Endothelial cell of umbilical vein (primary cell): Measurements from ENCODE around the gene AKAP1. TPM values are rescaled to one million over a fixed set of nuclear protein-coding genes. Genes with fewer than 3 reads are reported as not detected.
A peak's percentile ranks its signal among the peaks of the same experiment; 100 is the strongest.

Experiments used
- BruUV-seq: library from RNA; stranded (reverse); fragments of 400-500 nt; replicated peaks from 2 replicates; lab custom pipeline; 2021; lab: Mats Ljungman, UMichigan
- CTCF ChIA-PET: fragments of 300-600, 350-600 bp; sonication (Branson Sonifier 250); formaldehyde crosslinking; loops from one replicate; lab custom pipeline; 2021; ENCODE audit warnings: antibody characterized with exemption, inconsistent platforms; lab: Charles Lee
- POLR2A ChIA-PET: fragments of 300-600, 350-600 bp; sonication (Branson Sonifier 250); formaldehyde crosslinking; loops from one replicate; lab custom pipeline; 2021; ENCODE audit warnings: antibody characterized with exemption, inconsistent platforms; lab: Charles Lee
- DNase-seq: peaks from one replicate; pipeline ENCODE4 v3.0.0-alpha.2; 2011; ENCODE audit warnings: low read depth, low spot score
- FAIRE-seq: peaks from 2 replicates; lab custom pipeline; 2011; peaks lifted over from hg19 to GRCh38; lab: Jason Lieb, UNC
- H2AFZ ChIP-seq: 2 replicates; pipeline ENCODE4 v1.6.0; 2012; ENCODE audit warnings: low read depth, low read length, control low read depth, inconsistent platforms
- H3K27ac ChIP-seq: 2 replicates; pipeline ENCODE4 v1.5.1; 2011; ENCODE audit warnings: low read depth, mild to moderate bottlenecking, control low read depth, low read length, moderate library complexity; ENCODE audit not compliant: insufficient read depth
- H3K27me3 ChIP-seq, 2 experiments: 2 replicates each; pipeline versions ENCODE4 v1.6.0 to v1.6.1; 2011; ENCODE audit warnings: low read length in 2 of 2, mixed read lengths in 1 of 2; ENCODE audit not compliant: control insufficient read depth in 2 of 2, insufficient read depth in 2 of 2
- H3K36me3 ChIP-seq, 2 experiments: 2 replicates in 1 of 2; 3 replicates in 1 of 2; pipeline ENCODE4 v1.5.1; 2011; ENCODE audit warnings: low read length in 2 of 2, mild to moderate bottlenecking in 1 of 2, moderate library complexity in 1 of 2; ENCODE audit not compliant: control insufficient read depth in 2 of 2, insufficient read depth in 2 of 2; ENCODE audit errors: extremely low read depth in 1 of 2
- H3K4me1 ChIP-seq: 3 replicates; pipeline ENCODE4 v1.5.1; 2011; ENCODE audit warnings: mild to moderate bottlenecking, low read length; ENCODE audit not compliant: control insufficient read depth, insufficient read depth; ENCODE audit errors: extremely low read depth
- H3K4me2 ChIP-seq: 2 replicates; pipeline ENCODE4 v1.6.1; 2011; ENCODE audit warnings: low read length, control low read depth, mixed read lengths; ENCODE audit not compliant: insufficient read depth
- H3K4me3 ChIP-seq, 3 experiments: fragments of 200-600 bp in 1 of 3; sonication (generic), shearing (Covaris generic) in 1 of 3; replicated peaks in 1 of 3; 2 replicates each; pipeline ENCODE4 v1.5.1; 2011 to 2016; ENCODE audit warnings: control low read depth in 3 of 3, low read length in 3 of 3, mild to moderate bottlenecking in 2 of 3, inconsistent platforms in 1 of 3, low read depth in 1 of 3, moderate library complexity in 1 of 3; ENCODE audit not compliant: insufficient read depth in 1 of 3
- H3K79me2 ChIP-seq: 2 replicates; pipeline ENCODE4 v1.6.0; 2012; ENCODE audit warnings: low read length, inconsistent platforms; ENCODE audit not compliant: control insufficient read depth, insufficient read depth
- H3K9ac ChIP-seq: replicated peaks from 2 replicates; pipeline ENCODE3; 2011; ENCODE audit warnings: low read length, control low read depth; ENCODE audit not compliant: insufficient read depth; ENCODE audit errors: extremely low read depth
- H3K9me1 ChIP-seq: replicated peaks from 3 replicates; pipeline ENCODE4 v1.6.0; 2011; ENCODE audit warnings: mild to moderate bottlenecking, low read length; ENCODE audit not compliant: control insufficient read depth, insufficient read depth; ENCODE audit errors: extremely low read depth
- H3K9me3 ChIP-seq: replicated peaks from 2 replicates; pipeline ENCODE4 v1.5.1; 2012; ENCODE audit warnings: low read length, inconsistent platforms; ENCODE audit not compliant: control insufficient read depth, insufficient read depth
- H4K20me1 ChIP-seq: replicated peaks from 2 replicates; pipeline ENCODE3; 2011; ENCODE audit warnings: mild to moderate bottlenecking, low read length; ENCODE audit not compliant: control insufficient read depth, insufficient read depth; ENCODE audit errors: extremely low read depth
- CTCF ChIP-seq, 2 donors: IDR thresholded peaks; 1 replicate in 1 of 2; 2 replicates in 1 of 2; pipeline ENCODE4 v1.5.1; 2011; ENCODE audit warnings: low read length in 2 of 2, mild to moderate bottlenecking in 2 of 2, moderate library complexity in 2 of 2, control low read depth in 1 of 2, inconsistent platforms in 1 of 2, low read depth in 1 of 2; ENCODE audit not compliant: insufficient read depth in 1 of 2; ENCODE audit errors: extremely low read depth in 1 of 2
- EZH2 ChIP-seq: IDR thresholded peaks from 2 replicates; pipeline ENCODE4 v1.6.1; 2012; ENCODE audit warnings: borderline replicate concordance, low read depth, mild to moderate bottlenecking, moderate library complexity, low read length, inconsistent platforms; ENCODE audit not compliant: severe bottlenecking
- FOS ChIP-seq: IDR thresholded peaks from 2 replicates; pipeline ENCODE4 v1.6.1; 2011; ENCODE audit warnings: mild to moderate bottlenecking, low read length, moderate library complexity, borderline replicate concordance; ENCODE audit not compliant: insufficient read depth
- GATA2 ChIP-seq: IDR thresholded peaks from 2 replicates; pipeline ENCODE4 v1.7.0; 2011; ENCODE audit warnings: low read depth, mild to moderate bottlenecking, moderate library complexity, mixed read lengths, low read length; ENCODE audit not compliant: insufficient read length, insufficient read depth
- JUN ChIP-seq: IDR thresholded peaks from 2 replicates; pipeline ENCODE4 v1.6.1; 2011; ENCODE audit warnings: borderline replicate concordance, low read depth; ENCODE audit not compliant: insufficient read length, insufficient read depth
- MYC ChIP-seq: IDR thresholded peaks from one replicate; pipeline ENCODE4 v1.6.1; 2011; ENCODE audit warnings: mild to moderate bottlenecking, low read depth, low read length
- POLR2A ChIP-seq: IDR thresholded peaks from 2 replicates; pipeline ENCODE4 v1.6.1; 2012; ENCODE audit warnings: low read depth, mild to moderate bottlenecking, control low read depth, low read length
- POLR2AphosphoS5 ChIP-seq: IDR thresholded peaks from 2 replicates; pipeline ENCODE4 v1.6.1; 2012; ENCODE audit warnings: low read depth, mild to moderate bottlenecking, control low read depth, low read length, moderate library complexity; ENCODE audit not compliant: insufficient read depth
- dilution Hi-C: fragments of 300-500 bp; cut with MboI; formaldehyde crosslinking; loops from one replicate; pipeline ENCODE4 v1.15.0; 2019; ENCODE audit warnings: low sequenced_read_pairs; ENCODE audit not compliant: extremely low pct_ligation_motif_present
- intact Hi-C: fragments of 100-400 bp; cut with micrococcal nuclease; formaldehyde crosslinking; loops from one replicate; pipeline ENCODE4 v1.10.0; 2022
- polyA plus RNA-seq, 4 experiments: library from polyadenylated mRNA; depleted of rRNA in 3 of 4; stranded (reverse) in 3 of 4; unstranded in 1 of 4; fragments of >200 nt; gene quantifications; 2 replicates each; pipeline versions ENCODE4 v1.2.1 to v1.2.3, GENCODE V29; 2011 to 2012; ENCODE audit warnings: missing spikeins in 1 of 4
- total RNA-seq: library from RNA; stranded (reverse); gene quantifications from 2 replicates; pipeline ENCODE4 v1.2.3, GENCODE V29; 2021
- TF ChIP-seq, protein P1 (sequence below): IDR thresholded peaks from 2 replicates; pipeline ENCODE4 v1.6.1; 2011; ENCODE audit not compliant: insufficient read depth, insufficient read length

AKAP1 gene
- total and polyA plus RNA-seq, 2 donors (not counting 3 experiments of a cell fraction or from before 2014, with no cell fraction given) = 20.9 to 27.7 TPM

GRCh38 chr17:57120814-57121213, 35.8 kb downstream of the AKAP1 start:
- Histone ChIP-seq H3K4me1 (no peaks in the 10 kb centered on the region), H3K36me3 (peaks cover 2 to 4% of the 10 kb centered on the region in 2 experiments), H3K79me2 (no peaks in the 10 kb centered on the region), H3K9me3 (no peaks in the 10 kb centered on the region), H3K27me3 (no peaks in the 10 kb centered on the region), H4K20me1 (no peaks in the 10 kb centered on the region), H3K4me3 (no peak overlapping the region), H3K9me1 (no peaks in the 10 kb centered on the region), H3K4me2 (no peak overlapping the region), H2AFZ (no peak overlapping the region), H3K9ac (no peak overlapping the region), H3K27ac (no peak overlapping the region)
- DNase-seq (no peak), FAIRE-seq (no peak)
- intact Hi-C loops = loop anchor here (1.0 kb wide), 1 partner anchor 712 kb away; no protein-coding TSS in a partner anchor
- dilution Hi-C loops = no loop called here
- TSS peak; percentile 79 for BruUV-seq
- ChIA-PET POLR2A (no interaction called here), CTCF (interaction anchor here (1.1 to 2.8 kb wide), 6 partner anchors 10 to 714 kb away, joined by 3 to 14 read pairs (median 4); no protein-coding TSS in a partner anchor)
- TF ChIP-seq MYC (no peak), POLR2A (no peak), EZH2 (no peak), JUN (no peak), CTCF (IDR thresholded peaks at IDR 0.05; ENCODE audit: extremely low read depth in 1 of 2, insufficient read depth in 1 of 2, low read depth in 1 of 2, low read length in 2 of 2) (no peak), POLR2AphosphoS5 (no peak), GATA2 (no peak), FOS (no peak)
- TF ChIP-seq, protein P1, sequence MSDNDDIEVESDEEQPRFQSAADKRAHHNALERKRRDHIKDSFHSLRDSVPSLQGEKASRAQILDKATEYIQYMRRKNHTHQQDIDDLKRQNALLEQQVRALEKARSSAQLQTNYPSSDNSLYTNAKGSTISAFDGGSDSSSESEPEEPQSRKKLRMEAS = no peak
